Neural cell (in vitro differentiated cells): ENCODE data around the gene ZDHHC14.

Source experiments
- EP300 ChIP-seq: fragments of 450-650 bp; conservative IDR thresholded peaks from 2 replicates; pipeline ENCODE4 v1.6.1; 2014; ENCODE audit warnings: antibody characterized with exemption, mild to moderate bottlenecking, moderate library complexity; ENCODE audit not compliant: poor library complexity, severe bottlenecking
- EZH2 ChIP-seq: fragments of 200-600, 300-800 bp; shearing (Covaris generic), sonication (generic); IDR thresholded peaks from 2 replicates; pipeline ENCODE4 v1.6.1; 2014; ENCODE audit warnings: antibody characterized with exemption, low read length, borderline replicate concordance, mild to moderate bottlenecking; ENCODE audit not compliant: insufficient read depth, poor library complexity, severe bottlenecking
- POLR2AphosphoS5 ChIP-seq: IDR thresholded peaks from 2 replicates; pipeline ENCODE4 v1.6.1; 2012
- TF ChIP-seq, protein P1 (sequence below): fragments of 450-650 bp; IDR thresholded peaks from 2 replicates; pipeline ENCODE4 v1.5.1; 2014; ENCODE audit warnings: antibody characterized with exemption, mild to moderate bottlenecking, moderate library complexity; ENCODE audit not compliant: poor library complexity, severe bottlenecking

DNA sequence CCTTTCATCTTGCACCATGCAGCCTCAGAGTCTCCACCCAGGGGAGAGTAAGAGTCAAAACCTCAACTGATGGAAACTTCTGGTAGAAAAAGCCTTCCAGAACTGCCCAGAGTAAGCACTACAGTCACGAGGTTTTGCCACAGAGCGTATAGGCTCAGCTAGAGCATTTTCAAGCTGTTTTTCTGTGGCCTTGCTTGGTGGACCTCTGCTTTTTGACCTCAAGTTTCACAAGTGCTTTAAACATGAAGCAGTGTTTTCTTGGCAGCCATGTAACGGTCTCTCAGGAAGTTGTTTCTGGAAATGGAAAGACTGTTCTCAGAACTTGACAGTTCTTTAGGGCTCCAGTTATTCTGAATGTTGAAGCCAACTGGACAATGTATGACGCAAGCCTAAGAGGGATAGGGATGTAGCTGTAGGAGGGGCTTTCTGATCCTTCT is 146.5 kb downstream of the ZDHHC14 start:
- TF ChIP-seq EZH2 (no peak), EP300 (no peak), POLR2AphosphoS5 (no peak)
- TF ChIP-seq, protein P1, sequence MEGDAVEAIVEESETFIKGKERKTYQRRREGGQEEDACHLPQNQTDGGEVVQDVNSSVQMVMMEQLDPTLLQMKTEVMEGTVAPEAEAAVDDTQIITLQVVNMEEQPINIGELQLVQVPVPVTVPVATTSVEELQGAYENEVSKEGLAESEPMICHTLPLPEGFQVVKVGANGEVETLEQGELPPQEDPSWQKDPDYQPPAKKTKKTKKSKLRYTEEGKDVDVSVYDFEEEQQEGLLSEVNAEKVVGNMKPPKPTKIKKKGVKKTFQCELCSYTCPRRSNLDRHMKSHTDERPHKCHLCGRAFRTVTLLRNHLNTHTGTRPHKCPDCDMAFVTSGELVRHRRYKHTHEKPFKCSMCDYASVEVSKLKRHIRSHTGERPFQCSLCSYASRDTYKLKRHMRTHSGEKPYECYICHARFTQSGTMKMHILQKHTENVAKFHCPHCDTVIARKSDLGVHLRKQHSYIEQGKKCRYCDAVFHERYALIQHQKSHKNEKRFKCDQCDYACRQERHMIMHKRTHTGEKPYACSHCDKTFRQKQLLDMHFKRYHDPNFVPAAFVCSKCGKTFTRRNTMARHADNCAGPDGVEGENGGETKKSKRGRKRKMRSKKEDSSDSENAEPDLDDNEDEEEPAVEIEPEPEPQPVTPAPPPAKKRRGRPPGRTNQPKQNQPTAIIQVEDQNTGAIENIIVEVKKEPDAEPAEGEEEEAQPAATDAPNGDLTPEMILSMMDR: no peak
